Measurements from ENCODE around the gene POPDC2. TPM values are rescaled to one million over a fixed set of nuclear protein-coding genes. Genes with fewer than 3 reads are reported as not detected.

The POPDC2 gene
- total RNA-seq, 1 experiment from 2014 or later, result 0.48 TPM

- H3K27ac Mint-ChIP-seq, result no peak overlapping the region
- peaks cover 12% of the 10 kb centered on the region for H3K4me1 Mint-ChIP-seq
- H3K27me3 Mint-ChIP-seq (ENCODE audit: low read depth), result no peaks in the 10 kb centered on the region; the same call in none of the 2 replicates
- no peaks in the 10 kb centered on the region for H3K9me3 Mint-ChIP-seq
- DNase-seq (ENCODE audit: low spot score) (no peak), ATAC-seq (no peak)
- H3K4me3 Mint-ChIP-seq, result no peak overlapping the region
- ChIA-PET POLR2A (no interaction called here), CTCF (interaction anchor here (0.6 to 2.9 kb wide), 29 partner anchors 8 to 173 kb away, joined by 3 to 12 read pairs (median 5); partner anchors contain the start of genes ADPRH, COX17 and POPDC2)
- H3K36me3 Mint-ChIP-seq, result no peaks in the 10 kb centered on the region
- TF ChIP-seq FOXJ3 (CRISPR knock-in tag; IDR thresholded peaks at IDR 0.05; ENCODE audit: borderline replicate concordance), result no peak
- no peak for TF ChIP-seq FOXP1 (CRISPR knock-in tag; IDR thresholded peaks at IDR 0.05; ENCODE audit: borderline replicate concordance)
- TF ChIP-seq NFE2L1 (CRISPR knock-in tag; IDR thresholded peaks at IDR 0.05), result no peak
- no peak for TF ChIP-seq TEAD1 (CRISPR knock-in tag; IDR thresholded peaks at IDR 0.05)
- no peak for TF ChIP-seq JUN (CRISPR knock-in tag; IDR thresholded peaks at IDR 0.05)
Measured at GRCh38 chr3:119601154-119601553, 59.2 kb downstream of the POPDC2 start.

GRCh38 chr3:119600732-119601131 lies 59.7 kb downstream of the POPDC2 start:
- Mint-ChIP-seq H3K27ac (no peak overlapping the region), H3K36me3 (no peaks in the 10 kb centered on the region), H3K4me3 (no peak overlapping the region), H3K4me1 (peaks cover 12% of the 10 kb centered on the region), H3K27me3 (ENCODE audit: low read depth) (no peaks in the 10 kb centered on the region; the same call in none of the 2 replicates), H3K9me3 (no peaks in the 10 kb centered on the region)
- ChIA-PET CTCF (interaction anchor here (0.5 to 2.9 kb wide), 37 partner anchors 8 to 426 kb away, joined by 3 to 12 read pairs (median 5); partner anchors contain the start of genes ADPRH, COX17 and POPDC2), POLR2A (interaction anchor here (0.6 kb wide), 1 partner anchor 103 kb away, joined by 3 read pairs; the partner anchor contains the start of gene TIMMDC1)
- ATAC-seq (peak; percentile 99), DNase-seq (ENCODE audit: low spot score) (peak; percentile 71)
- TF ChIP-seq CTCF (IDR thresholded peaks at IDR 0.05), result peak; percentile 43; the same call in 1 of the 2 replicates
- TF ChIP-seq ZNF263 (CRISPR knock-in tag; IDR thresholded peaks at IDR 0.05; ENCODE audit: low read depth), result no peak
- TF ChIP-seq ZNF423 (CRISPR knock-in tag; IDR thresholded peaks at IDR 0.05), result peak; percentile 72
- TF ChIP-seq IRF2 (CRISPR knock-in tag; IDR thresholded peaks at IDR 0.05; ENCODE audit: borderline replicate concordance, low read depth), result no peak
- TF ChIP-seq, protein P1, sequence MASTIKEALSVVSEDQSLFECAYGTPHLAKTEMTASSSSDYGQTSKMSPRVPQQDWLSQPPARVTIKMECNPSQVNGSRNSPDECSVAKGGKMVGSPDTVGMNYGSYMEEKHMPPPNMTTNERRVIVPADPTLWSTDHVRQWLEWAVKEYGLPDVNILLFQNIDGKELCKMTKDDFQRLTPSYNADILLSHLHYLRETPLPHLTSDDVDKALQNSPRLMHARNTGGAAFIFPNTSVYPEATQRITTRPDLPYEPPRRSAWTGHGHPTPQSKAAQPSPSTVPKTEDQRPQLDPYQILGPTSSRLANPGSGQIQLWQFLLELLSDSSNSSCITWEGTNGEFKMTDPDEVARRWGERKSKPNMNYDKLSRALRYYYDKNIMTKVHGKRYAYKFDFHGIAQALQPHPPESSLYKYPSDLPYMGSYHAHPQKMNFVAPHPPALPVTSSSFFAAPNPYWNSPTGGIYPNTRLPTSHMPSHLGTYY (CRISPR knock-in tag; IDR thresholded peaks at IDR 0.05), result no peak
- TF ChIP-seq GRHL2 (CRISPR knock-in tag; IDR thresholded peaks at IDR 0.05; ENCODE audit: insufficient replicate concordance, severe bottlenecking), result no peak
- no peak for TF ChIP-seq FOXP1 (CRISPR knock-in tag; IDR thresholded peaks at IDR 0.05; ENCODE audit: borderline replicate concordance)

GRCh38 chr3:119599558-119600174 lies 60.7 kb downstream of the POPDC2 start:
- Mint-ChIP-seq H3K4me1 (peaks cover 12% of the 10 kb centered on the region), H3K9me3 (no peaks in the 10 kb centered on the region), H3K36me3 (no peaks in the 10 kb centered on the region), H3K27ac (no peak overlapping the region), H3K4me3 (no peak overlapping the region), H3K27me3 (ENCODE audit: low read depth) (no peaks in the 10 kb centered on the region; the same call in 1 of the 2 replicates)
- ChIA-PET POLR2A (no interaction called here), CTCF (interaction anchor here (1.0 to 2.9 kb wide), 10 partner anchors 8 to 231 kb away, joined by 3 to 12 read pairs (median 5); no protein-coding TSS in a partner anchor)
- TF ChIP-seq OVOL2 (CRISPR knock-in tag; IDR thresholded peaks at IDR 0.05; ENCODE audit: borderline replicate concordance), result no peak
- no peak for DNase-seq (ENCODE audit: low spot score)
- ATAC-seq, result no peak

- POLR2A ChIA-PET, result no interaction called here
- no peak overlapping the region for H3K4me3 Mint-ChIP-seq
- CTCF ChIA-PET, result interaction anchor here (1.0 kb wide), 1 partner anchor 10 kb away, joined by 3 read pairs; no protein-coding TSS in a partner anchor
- no peak overlapping the region for H3K27ac Mint-ChIP-seq
- TF ChIP-seq TEAD1 (CRISPR knock-in tag; IDR thresholded peaks at IDR 0.05), result no peak
- no peak for TF ChIP-seq ZMAT4 (CRISPR knock-in tag; IDR thresholded peaks at IDR 0.05)
- TF ChIP-seq CTCF (IDR thresholded peaks at IDR 0.05), result no peak
- no peak for TF ChIP-seq ZBTB21 (CRISPR knock-in tag; IDR thresholded peaks at IDR 0.05; ENCODE audit: borderline replicate concordance)
- TF ChIP-seq, protein P2, sequence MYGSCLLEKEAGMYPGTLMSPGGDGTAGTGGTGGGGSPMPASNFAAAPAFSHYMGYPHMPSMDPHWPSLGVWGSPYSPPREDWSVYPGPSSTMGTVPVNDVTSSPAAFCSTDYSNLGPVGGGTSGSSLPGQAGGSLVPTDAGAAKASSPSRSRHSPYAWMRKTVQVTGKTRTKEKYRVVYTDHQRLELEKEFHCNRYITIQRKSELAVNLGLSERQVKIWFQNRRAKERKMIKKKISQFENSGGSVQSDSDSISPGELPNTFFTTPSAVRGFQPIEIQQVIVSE (CRISPR knock-in tag; IDR thresholded peaks at IDR 0.05; ENCODE audit: borderline replicate concordance), result no peak
- peaks cover 12% of the 10 kb centered on the region for H3K4me1 Mint-ChIP-seq
- no peaks in the 10 kb centered on the region for H3K9me3 Mint-ChIP-seq
- H3K36me3 Mint-ChIP-seq, result no peaks in the 10 kb centered on the region
- H3K27me3 Mint-ChIP-seq (ENCODE audit: low read depth), result no peaks in the 10 kb centered on the region; the same call in 1 of the 2 replicates
- DNase-seq (ENCODE audit: low spot score), result no peak
- no peak for ATAC-seq
Measured at GRCh38 chr3:119598410-119599098, 61.8 kb downstream of the POPDC2 start.
